ENCODE measurements around the gene CIITA. TPM values are rescaled to one million over a fixed set of nuclear protein-coding genes. Genes with fewer than 3 reads are reported as not detected.
A peak's percentile ranks its signal among the peaks of the same experiment; 100 is the strongest.

Gene CIITA
- total and polyA plus RNA-seq, 11 donors: 1.6 to 73.9 (median 8.2) TPM

DNA sequence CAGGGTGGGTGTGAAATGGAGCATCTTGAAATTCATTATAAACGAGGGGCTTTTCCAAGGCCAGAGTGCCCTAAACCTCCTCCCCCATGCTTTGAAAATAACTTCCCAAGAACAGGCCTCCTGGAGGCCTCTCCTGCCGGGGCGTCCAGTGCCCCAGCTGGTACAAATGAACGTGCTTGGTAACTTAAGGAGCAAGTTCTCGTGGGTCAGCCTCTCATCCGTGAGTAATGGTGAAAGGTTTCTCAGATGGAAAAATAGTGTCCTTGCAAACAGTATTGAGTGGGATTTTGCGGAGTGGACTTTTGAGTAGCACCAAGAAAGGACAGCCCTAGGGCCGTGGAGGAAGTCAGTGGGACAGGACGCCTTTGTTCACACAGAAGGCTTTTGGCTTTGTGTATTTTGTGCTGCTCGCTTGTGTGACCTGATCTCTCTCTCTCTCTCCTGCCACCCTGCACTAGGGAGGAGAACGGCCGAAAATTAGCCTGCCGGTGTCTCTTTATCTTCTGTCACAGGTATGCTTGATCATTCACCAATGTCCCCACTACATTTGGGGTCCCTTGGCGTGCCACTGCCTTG is 102.0 kb downstream of the CIITA start:
- DNase-seq: no peak
- 93 to 96% (median 94%) methylated on average over 13 to 14 of the region's 14 CpGs for WGBS, 4 donors
- intact Hi-C loops (cut with DNase I): loop anchor here in 3 of 10 donors (5.0 to 10.0 kb wide), 2 partner anchors 113 to 126 kb away; no protein-coding TSS in a partner anchor
- H3K4me3 ChIP-seq: no peak overlapping the region
- peaks cover 0 to 28% (median 9%) of the 10 kb centered on the region in 12 donors for H3K4me1 ChIP-seq
- H3K27me3 ChIP-seq: no peaks in the 10 kb centered on the region
- ATAC-seq: no peak
- peaks cover 0 to 99% (median 59%) of the 10 kb centered on the region in 9 donors for H3K36me3 ChIP-seq
- no peaks in the 10 kb centered on the region for H3K9me3 ChIP-seq
- peak overlapping the region in 5 of 12 donors; percentile 25 to 75 (median 52) for H3K27ac ChIP-seq
- TF ChIP-seq, protein P1, sequence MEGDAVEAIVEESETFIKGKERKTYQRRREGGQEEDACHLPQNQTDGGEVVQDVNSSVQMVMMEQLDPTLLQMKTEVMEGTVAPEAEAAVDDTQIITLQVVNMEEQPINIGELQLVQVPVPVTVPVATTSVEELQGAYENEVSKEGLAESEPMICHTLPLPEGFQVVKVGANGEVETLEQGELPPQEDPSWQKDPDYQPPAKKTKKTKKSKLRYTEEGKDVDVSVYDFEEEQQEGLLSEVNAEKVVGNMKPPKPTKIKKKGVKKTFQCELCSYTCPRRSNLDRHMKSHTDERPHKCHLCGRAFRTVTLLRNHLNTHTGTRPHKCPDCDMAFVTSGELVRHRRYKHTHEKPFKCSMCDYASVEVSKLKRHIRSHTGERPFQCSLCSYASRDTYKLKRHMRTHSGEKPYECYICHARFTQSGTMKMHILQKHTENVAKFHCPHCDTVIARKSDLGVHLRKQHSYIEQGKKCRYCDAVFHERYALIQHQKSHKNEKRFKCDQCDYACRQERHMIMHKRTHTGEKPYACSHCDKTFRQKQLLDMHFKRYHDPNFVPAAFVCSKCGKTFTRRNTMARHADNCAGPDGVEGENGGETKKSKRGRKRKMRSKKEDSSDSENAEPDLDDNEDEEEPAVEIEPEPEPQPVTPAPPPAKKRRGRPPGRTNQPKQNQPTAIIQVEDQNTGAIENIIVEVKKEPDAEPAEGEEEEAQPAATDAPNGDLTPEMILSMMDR (IDR thresholded peaks at IDR 0.05): no peak
- no peak for TF ChIP-seq POLR2A (IDR thresholded peaks at IDR 0.05)

GRCh38 chr16:10979717-10980601 is 103.0 kb downstream of the CIITA start:
- H3K27ac ChIP-seq: peak overlapping the region in 7 of 12 donors; percentile 25 to 83 (median 52)
- H3K4me3 ChIP-seq: peak overlapping the region in 1 of 12 donors; percentile 22
- TF ChIP-seq, protein P1 (IDR thresholded peaks at IDR 0.05): no peak
- TF ChIP-seq POLR2A (IDR thresholded peaks at IDR 0.05): no peak
- H3K9me3 ChIP-seq: no peaks in the 10 kb centered on the region
- H3K4me1 ChIP-seq: peaks cover 0 to 28% (median 9%) of the 10 kb centered on the region in 12 donors
- ATAC-seq: peak in 3 of 4 donors; percentile 55 to 66 (median 63)
- no peaks in the 10 kb centered on the region for H3K27me3 ChIP-seq
- intact Hi-C loops (cut with DNase I): loop anchor here in 3 of 10 donors (5.0 to 10.0 kb wide), 2 partner anchors 112 to 125 kb away; no protein-coding TSS in a partner anchor
- H3K36me3 ChIP-seq: peaks cover 0 to 98% (median 60%) of the 10 kb centered on the region in 9 donors
- WGBS, 4 donors: 73 to 78% (median 75%) methylated on average over 18 to 19 of the region's 19 CpGs
- peak in 2 of 5 donors; percentile 33 for DNase-seq

GRCh38 chr16:10980813-10981212 is 103.8 kb downstream of the CIITA start:
- no peaks in the 10 kb centered on the region for H3K27me3 ChIP-seq

More at GRCh38 chr16:10980813-10981212, 103.8 kb downstream of the CIITA start:
- Histone ChIP-seq H3K4me1 (peaks cover 0 to 28% (median 9%) of the 10 kb centered on the region in 12 donors), H3K9me3 (no peaks in the 10 kb centered on the region), H3K36me3 (peaks cover 0 to 90% (median 55%) of the 10 kb centered on the region in 9 donors), H3K27ac (peak overlapping the region in 1 of 12 donors; percentile 75), H3K4me3 (no peak overlapping the region)
- 88 to 97% (median 90%) methylated on average over 3 of the region's 3 CpGs for WGBS, 4 donors
- no peak for ATAC-seq
- intact Hi-C loops (cut with DNase I): no loop called here
- no peak for DNase-seq
- no peak for TF ChIP-seq POLR2A (IDR thresholded peaks at IDR 0.05)
- TF ChIP-seq, protein P1 (IDR thresholded peaks at IDR 0.05): no peak

All from heart left ventricle (tissue), 16 donors.